Activated CD4-positive, alpha-beta T cell treated with anti-CD3 and anti-CD28 coated beads for 4 hours (primary cell): ENCODE data around the gene CARS2.
"Not testable (repeated sequence)": the region's sequence is repeated elsewhere in the genome, so short reads cannot be mapped to it uniquely, and the experiment has no call there.

Experiments
- DNase-seq, 2 donors: peaks; one replicate each; pipeline ENCODE4 v3.0.0-alpha.2; 2020

Gene CARS2

GRCh38 chr13:110706570-110707372 is 855 bp upstream of the CARS2 start:
- DNase-seq = no peak

DNA sequence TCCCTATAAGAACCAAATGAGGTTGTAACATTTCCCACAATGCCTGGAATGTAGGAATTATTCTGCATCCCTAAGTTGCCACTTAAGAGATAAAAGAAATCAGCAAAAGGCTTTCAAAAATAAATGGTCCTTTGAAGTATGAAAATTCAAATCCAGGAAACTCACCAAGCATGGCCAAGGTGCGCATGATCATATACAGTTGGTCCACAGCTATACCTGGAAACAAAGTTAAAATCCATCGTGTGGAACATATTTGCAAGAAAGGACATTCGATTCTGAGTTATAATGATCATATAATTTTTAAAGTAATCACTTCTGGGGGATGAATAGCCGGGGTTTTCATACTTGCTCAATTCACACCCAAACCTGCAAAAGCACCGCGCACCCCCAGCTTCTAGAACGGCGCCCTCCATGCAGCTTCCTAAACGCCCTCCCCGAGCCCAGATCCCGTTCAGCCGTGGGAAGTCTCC is 525 bp downstream of the CARS2 start:
- DNase-seq = no peak

- DNase-seq = no peak
Measured at GRCh38 chr13:110702591-110703526, 3.1 kb downstream of the CARS2 start.

DNA sequence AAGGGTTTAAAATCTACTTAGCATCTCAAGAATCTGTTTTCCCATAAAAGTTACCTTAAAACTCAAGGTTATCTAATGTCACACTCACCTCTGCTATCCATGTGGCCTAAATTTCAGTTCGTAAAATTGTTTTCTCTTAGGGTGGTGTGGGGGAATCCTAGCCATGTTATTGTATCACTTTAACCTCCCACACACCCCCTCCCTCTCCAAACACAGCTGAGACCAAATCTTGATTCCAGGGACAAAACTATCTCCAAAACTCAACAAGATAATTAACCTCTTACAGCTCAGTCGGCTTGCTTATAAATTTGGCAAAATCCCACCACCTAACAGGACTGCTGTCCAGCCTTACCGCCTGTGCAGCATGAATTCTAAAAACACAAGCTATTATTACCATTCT is 3.8 kb downstream of the CARS2 start:
- DNase-seq = no peak

- not testable (repeated sequence) for DNase-seq
Measured at GRCh38 chr13:110701061-110701460, 4.9 kb downstream of the CARS2 start.

DNA sequence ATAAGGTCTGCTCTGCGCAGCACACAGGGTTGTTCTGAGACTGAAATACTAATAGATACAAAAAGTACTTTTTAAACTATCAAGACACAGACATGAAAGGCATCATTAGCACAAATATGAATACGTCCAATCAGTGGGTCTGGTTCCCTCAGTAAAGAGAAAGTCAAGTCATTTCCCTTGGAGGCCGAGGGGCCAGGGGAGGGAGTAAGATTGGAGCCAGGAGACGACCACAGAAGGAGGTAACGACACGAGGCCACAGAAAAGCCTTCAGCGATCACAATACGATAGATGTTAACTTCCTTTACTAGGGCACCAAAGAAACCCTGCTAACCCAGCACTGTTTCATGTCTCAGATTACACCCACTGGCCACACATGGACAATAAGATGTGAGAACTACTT is 5.3 kb downstream of the CARS2 start:
- no peak for DNase-seq

GRCh38 chr13:110700186-110700585 is 5.7 kb downstream of the CARS2 start:
- DNase-seq = no peak

GRCh38 chr13:110699148-110700145 is 6.5 kb downstream of the CARS2 start:
- no peak for DNase-seq

- no peak for DNase-seq
Measured at GRCh38 chr13:110698689-110699088, 7.2 kb downstream of the CARS2 start.

DNA sequence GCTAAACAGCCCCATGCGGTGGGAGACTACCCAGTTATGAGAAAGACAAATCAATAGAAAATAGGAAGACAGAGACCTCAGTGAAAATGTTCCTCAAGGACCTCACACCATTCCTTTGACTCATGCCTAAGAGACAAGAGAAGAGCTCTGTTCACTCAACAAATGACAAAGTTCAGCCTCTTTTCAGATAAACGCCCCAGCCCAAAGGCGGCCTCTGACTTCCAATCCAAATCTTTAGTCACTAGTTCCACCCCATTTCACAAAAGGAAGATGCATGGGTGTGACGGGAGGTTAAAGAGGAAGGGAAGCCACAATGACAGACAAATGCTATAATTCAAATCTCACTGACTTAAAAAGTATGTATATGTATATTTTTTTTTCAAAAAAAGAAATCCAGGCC is 8.1 kb downstream of the CARS2 start:
- no peak for DNase-seq

- DNase-seq = no peak
Measured at GRCh38 chr13:110696776-110697175, 9.1 kb downstream of the CARS2 start.

- not testable (repeated sequence) for DNase-seq
Measured at GRCh38 chr13:110695774-110696173, 10.1 kb downstream of the CARS2 start.

DNA sequence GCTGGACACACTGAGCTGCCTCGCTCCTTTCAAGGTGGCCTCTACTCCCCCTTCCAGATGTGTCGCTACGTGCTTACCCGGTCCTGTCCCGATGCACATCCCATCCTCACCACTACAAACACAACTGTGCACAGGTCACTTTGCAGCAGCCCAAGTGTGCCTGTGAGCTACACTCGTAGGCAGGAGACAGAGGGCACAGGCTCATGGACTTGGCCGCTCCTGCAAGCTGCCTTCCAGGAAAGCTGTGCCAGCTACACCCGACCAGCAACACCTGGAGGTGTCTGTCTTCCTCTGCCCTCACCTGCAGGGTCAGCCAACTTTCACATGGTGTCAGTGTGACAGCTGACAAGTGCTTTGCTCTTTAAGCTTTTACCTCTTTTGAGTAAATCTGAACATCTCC is 15.4 kb downstream of the CARS2 start:
- DNase-seq = no peak

GRCh38 chr13:110689711-110690110 is 16.2 kb downstream of the CARS2 start:
- DNase-seq = no peak

DNA sequence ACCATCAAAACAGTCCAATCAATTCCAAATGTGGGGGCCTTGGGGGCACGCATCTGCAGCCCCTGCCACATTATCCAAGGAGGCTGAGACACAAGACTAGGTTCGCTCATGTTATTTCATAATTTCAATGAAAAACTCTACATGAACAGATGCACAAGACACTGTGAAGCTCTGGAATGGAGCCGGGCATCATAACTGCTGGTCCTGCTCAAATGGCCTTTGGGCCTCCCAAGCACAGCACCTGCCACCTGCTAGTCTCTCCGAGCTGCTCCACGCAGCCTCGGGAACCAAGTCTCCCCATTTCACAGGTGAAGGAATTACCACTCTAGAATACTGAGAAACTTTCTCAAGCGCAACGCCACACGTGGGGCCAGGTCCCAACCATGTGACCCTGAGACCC is 16.9 kb downstream of the CARS2 start:
- no peak for DNase-seq

DNA sequence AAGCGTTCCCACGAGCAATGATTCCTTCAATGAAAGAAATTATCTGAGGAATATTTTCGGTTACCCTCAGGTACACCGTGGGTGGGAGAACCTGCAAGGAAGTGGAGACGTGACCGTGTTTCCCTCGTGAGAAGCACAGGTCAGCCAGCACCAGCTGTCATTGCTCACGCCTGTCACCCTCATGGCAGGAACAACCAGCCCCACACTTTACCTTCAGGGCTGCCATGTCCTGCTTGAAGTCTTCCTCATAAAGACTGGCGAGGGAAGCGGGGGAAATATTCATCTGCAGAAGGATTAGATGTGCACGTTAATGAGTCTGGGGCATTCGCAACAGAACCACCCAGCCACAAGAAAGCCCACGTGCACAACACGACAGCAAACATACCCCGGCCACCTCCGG is 18.2 kb downstream of the CARS2 start:
- no peak for DNase-seq

- DNase-seq = no peak
Measured at GRCh38 chr13:110685305-110686020, 20.5 kb downstream of the CARS2 start.

DNA sequence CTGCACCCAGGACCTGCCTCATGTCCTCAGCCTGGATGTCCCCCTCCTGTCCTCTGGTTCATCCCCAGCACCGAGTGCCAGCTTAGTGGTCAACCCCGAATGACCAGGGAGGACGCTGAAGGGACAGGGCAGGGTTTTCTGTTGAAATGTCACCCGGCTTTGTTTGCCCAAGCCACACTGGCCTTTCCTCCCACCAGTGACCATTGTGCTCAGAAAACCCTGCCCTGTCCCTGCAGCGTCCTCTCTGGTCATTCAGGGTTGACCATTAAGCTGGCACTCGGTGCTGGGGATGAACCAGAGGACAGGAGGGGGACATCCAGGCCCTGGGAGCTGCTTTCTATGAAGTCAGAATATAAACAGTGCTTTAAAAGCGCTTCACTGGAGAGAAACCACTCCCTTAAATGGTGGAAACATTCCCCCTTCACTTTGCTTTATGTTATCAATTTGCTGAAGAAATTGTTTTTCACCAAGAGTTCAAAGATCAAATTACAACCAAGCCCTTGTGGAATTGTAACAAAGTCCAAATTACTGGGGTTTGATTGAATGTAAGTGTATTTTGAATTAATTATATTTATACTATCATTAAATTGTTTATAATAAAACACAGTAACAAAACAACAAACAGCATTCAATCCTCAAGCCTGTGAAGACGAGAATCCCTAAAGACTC is 21.4 kb downstream of the CARS2 start:
- DNase-seq = no peak

- no peak for DNase-seq
Measured at GRCh38 chr13:110683921-110684320, 22.0 kb downstream of the CARS2 start.

DNA sequence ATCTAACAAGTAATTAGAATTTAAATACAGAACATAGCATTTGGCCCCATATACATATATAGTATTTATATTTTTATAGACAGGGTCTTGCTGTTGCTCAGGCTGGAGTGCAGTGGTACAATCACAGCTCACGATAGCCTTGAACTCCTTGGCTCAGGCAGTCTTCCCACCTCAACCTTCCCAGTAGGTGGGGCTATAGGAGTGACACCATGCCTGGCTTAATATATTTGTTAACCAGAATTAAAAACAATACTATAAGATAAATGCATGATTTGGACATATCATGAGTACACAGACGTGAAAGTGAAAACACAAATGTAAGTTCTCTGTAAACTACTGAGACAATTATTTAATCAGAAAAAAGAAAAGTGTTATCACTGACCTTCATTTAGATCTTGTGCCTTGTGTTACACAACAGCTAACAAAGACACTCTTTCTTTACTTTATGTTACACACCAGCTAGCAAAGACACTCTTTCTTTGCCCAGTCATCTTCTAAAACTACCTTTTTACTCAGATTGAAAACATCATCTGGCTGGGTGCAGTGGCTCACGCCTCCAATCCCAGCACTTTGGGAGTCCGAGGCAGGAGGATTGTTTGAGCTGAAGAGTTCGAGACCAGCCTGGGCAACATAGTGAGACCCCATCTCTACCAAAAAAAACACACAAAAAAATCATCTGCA is 22.6 kb downstream of the CARS2 start:
- DNase-seq = no peak

GRCh38 chr13:110682746-110683145 is 23.2 kb downstream of the CARS2 start:
- no peak for DNase-seq
